Raji (cell line): ENCODE measurements around the gene TEX36.

Source experiments
- POLR2A ChIP-seq: IDR thresholded peaks from 2 replicates; pipeline ENCODE4 v1.6.1; 2011; ENCODE audit warnings: low read depth, low read length, control low read depth; ENCODE audit not compliant: insufficient read depth

Gene TEX36

GRCh38 chr10:125693524-125693847 lies 10.5 kb upstream of the TEX36 start:
- no peak for TF ChIP-seq POLR2A

DNA sequence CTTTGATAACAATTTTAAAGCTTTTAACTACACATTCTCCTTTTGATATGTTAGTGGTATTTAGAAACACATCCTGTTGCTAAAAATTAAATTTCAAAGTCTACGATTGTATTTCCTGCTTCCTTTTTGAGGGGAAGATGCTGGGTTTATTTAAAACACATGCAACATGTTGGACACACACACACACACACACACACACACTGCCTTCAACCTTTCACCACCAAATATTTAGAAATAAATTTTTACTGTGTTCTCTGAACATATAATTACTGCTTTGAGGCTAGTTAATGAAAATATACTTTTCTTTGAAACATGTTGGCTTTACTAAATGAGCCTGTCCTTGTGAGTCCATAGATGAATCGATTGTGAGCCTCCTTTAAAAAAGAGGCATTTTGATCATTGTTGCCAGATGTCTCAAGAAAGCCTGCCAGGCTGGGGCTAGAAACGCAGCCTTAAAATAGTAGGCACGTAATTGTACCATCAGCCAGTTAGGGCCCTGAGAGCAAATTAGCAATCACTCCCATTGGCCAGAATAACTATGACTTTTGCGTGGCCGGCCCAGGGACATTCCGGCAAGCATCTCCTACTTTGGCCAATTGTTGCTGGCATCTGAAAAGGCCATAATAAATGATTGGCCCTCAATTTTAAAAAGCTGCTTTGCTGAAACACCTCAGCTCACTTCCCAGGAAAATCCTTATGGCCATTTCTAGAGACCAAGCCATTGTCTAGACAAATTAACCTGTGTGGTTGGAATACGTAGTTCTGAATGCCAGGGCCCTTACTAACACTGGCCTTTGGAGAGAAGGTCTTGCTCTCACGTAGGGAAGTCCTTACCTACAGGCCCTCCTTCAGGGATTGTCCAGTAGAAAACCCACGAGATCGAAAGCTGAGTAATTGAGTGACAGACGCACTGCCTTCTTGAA lies 9.9 kb upstream of the TEX36 start:
- no peak for TF ChIP-seq POLR2A

GRCh38 chr10:125692196-125692595 lies 9.2 kb upstream of the TEX36 start:
- TF ChIP-seq POLR2A: no peak

- no peak for TF ChIP-seq POLR2A
These were observed 8.4 kb upstream of the TEX36 start for GRCh38 chr10:125691160-125691981.

DNA sequence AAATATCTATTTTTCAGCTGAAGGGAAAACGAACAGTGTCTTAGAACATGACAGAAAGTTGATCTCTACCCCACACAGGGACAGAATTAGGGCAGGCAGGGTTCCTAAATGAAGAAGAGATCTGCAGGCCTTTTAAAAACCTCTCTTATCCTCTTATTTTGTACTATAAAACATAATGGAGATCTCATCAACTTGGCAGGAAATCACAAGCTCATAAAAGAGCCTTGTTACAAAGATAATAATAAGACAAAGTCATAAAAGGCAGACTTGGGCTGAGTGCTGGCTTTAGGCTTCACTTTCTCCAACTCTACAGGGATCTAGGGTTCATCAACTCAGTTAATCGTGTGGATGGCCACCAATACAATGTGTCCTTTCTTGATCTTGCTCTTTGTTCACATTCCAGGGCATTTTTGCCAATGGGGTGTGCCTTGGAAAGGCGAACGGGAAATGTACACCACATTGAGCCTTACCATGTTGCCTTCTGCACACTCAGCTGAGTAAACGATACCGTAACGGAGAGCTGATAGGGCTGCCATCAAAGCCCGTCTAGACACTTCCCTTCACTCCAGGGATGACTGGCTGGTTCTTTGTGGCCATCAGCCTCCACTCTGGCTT lies 7.1 kb upstream of the TEX36 start:
- TF ChIP-seq POLR2A: no peak

GRCh38 chr10:125687507-125688185 lies 4.7 kb upstream of the TEX36 start:
- no peak for TF ChIP-seq POLR2A

GRCh38 chr10:125684581-125684980 lies 1.6 kb upstream of the TEX36 start:
- TF ChIP-seq POLR2A: no peak

GRCh38 chr10:125683821-125684220 lies 858 bp upstream of the TEX36 start:
- no peak for TF ChIP-seq POLR2A

GRCh38 chr10:125679436-125679835 lies 3.5 kb downstream of the TEX36 start:
- TF ChIP-seq POLR2A: no peak

GRCh38 chr10:125672884-125673283 lies 10.1 kb downstream of the TEX36 start:
- no peak for TF ChIP-seq POLR2A

- TF ChIP-seq POLR2A: no peak
These were observed 20.4 kb downstream of the TEX36 start for GRCh38 chr10:125662584-125662983.

DNA sequence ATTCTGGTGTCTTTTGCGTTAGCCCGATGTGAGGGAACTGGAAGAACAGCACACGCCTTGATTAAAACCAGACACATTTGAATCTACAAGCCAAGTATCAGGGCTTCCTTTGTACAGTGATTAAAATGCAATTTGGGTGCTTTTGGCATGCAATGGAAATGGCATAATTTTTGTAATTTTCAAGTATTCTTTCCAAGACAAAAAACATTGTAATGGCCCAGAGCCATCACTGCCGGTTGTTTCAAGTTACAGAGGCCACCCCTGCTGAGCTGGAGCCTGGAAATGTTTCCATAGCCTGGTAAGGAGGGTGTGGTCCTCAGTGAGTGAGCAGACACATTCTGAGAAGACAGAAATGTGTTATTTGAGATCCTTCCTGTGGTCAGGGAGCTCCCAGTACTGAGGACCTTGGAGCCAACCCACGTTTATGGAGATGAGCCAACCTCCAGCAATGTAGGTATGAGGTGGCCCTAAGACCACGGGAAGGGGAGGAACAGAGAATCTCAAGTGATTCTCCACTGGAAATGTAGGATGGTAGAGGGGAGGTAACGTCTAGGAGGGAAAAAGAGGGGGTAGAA lies 20.9 kb downstream of the TEX36 start:
- TF ChIP-seq POLR2A: no peak

GRCh38 chr10:125661431-125661940 lies 21.5 kb downstream of the TEX36 start:
- no peak for TF ChIP-seq POLR2A

DNA sequence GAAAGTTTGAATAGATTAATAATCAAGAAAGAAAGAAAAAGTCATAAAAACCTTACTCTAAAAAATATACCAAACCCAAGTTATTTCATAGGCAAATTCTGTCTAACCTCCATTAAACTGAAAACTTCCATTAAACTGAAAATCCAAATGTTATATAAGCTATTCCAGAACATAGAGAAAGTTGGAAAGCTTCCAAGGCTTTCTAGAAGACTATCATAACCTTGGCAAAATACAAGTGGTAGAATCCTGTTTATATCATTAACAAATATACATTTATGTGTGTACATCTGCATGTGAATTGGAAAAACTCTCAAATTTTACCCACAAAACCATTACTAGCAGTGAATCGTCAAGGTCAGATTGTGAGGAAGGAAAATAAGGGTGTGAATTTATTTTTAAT lies 23.9 kb downstream of the TEX36 start:
- TF ChIP-seq POLR2A: no peak

DNA sequence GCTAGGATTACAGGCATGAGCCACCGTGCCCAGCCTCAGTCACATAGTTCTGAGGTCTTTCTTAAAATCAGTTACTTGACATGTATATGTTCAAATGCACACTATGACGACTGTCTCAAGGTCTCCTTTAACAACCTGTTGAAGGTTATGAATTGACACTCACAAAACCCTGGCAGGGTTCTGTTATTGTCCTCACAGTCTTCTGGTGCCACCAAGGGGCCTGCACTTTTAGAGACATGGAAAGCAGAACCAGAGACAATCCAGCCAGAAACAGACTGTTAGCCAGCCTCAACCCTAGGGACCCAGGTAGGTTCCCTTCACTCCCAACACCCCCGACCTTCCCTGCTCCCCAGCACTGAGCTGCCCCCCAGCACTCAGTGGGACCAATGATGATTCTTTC lies 26.4 kb downstream of the TEX36 start:
- TF ChIP-seq POLR2A: no peak
